GM12878 (cell line): ENCODE results near the gene GCH1. TPM values are rescaled to one million over a fixed set of nuclear protein-coding genes. Genes with fewer than 3 reads are reported as not detected.

Experiments
- ATAC-seq: fragments of 200-7000 bp; cut with Tn5 transposase; 3 replicates; pipeline ENCODE4 v1.9.1; 2020; ENCODE audit warnings: mild to moderate bottlenecking, moderate library complexity
- BruUV-seq: library from RNA; stranded (reverse); fragments of 400-500 nt; replicated peaks from 2 replicates; lab custom pipeline; 2021; lab: Mats Ljungman, UMichigan
- CTCF ChIA-PET: fragments of 300-600 bp; sonication (Branson Sonifier 250); formaldehyde crosslinking; extraction: SDS; loops from one replicate; lab custom pipeline; 2021; ENCODE audit warnings: inconsistent platforms; lab: Yijun Ruan, JAX
- POLR2A ChIA-PET: fragments of 350-600 bp; formaldehyde crosslinking; extraction: SDS; loops from one replicate; lab custom pipeline; 2021; ENCODE audit warnings: inconsistent platforms; lab: Charles Lee
- RAD21 ChIA-PET: fragments of 300-600 bp; sonication (Branson Sonifier 250); formaldehyde crosslinking; loops from one replicate; lab custom pipeline; 2023; ENCODE audit warnings: antibody characterized with exemption; ENCODE audit not compliant: unreplicated experiment; lab: Charles Lee
- SMC1A ChIA-PET: fragments of 300-600 bp; sonication (Branson Sonifier 250); formaldehyde crosslinking; loops from one replicate; lab custom pipeline; 2023; ENCODE audit not compliant: unreplicated experiment, uncharacterized antibody; lab: Charles Lee
- DNase-seq: peaks from one replicate; pipeline ENCODE4 v3.0.0-alpha.2; 2011; ENCODE audit warnings: low read depth, low spot score
- FAIRE-seq: peaks from 3 replicates; lab custom pipeline; 2011; peaks lifted over from hg19 to GRCh38; lab: Jason Lieb, UNC
- H2AFZ ChIP-seq: 2 replicates; pipeline ENCODE4 v1.6.0; 2011; ENCODE audit warnings: low read depth, low read length, control low read depth; ENCODE audit not compliant: control insufficient read depth
- H3K27ac ChIP-seq: 2 replicates; pipeline ENCODE4 v1.5.1; 2011; ENCODE audit warnings: control low read depth; ENCODE audit not compliant: control insufficient read depth, insufficient read depth
- H3K27me3 ChIP-seq, 2 experiments: replicated peaks in 1 of 2; 2 replicates each; pipeline versions ENCODE4 v1.6.0 to v1.6.1; 2011; ENCODE audit warnings: low read length in 1 of 2; ENCODE audit not compliant: control insufficient read depth in 2 of 2, insufficient read depth in 2 of 2
- H3K36me3 ChIP-seq, 2 experiments: 2 replicates each; pipeline ENCODE4 v1.5.1; 2011; ENCODE audit warnings: low read length in 1 of 2; ENCODE audit not compliant: control insufficient read depth in 2 of 2, insufficient read depth in 2 of 2
- H3K4me1 ChIP-seq: 2 replicates; pipeline ENCODE4 v1.6.1; 2011; ENCODE audit warnings: mild to moderate bottlenecking, low read length, moderate library complexity, mixed read lengths; ENCODE audit not compliant: control insufficient read depth, insufficient read depth
- H3K4me2 ChIP-seq: 2 replicates; pipeline ENCODE4 v1.6.0; 2011; ENCODE audit warnings: control low read depth; ENCODE audit not compliant: control insufficient read depth, insufficient read depth
- H3K4me3 ChIP-seq: fragments of 200-600 bp; sonication (generic); 2 replicates; pipeline ENCODE4 v1.5.1; 2016
- H3K79me2 ChIP-seq: 2 replicates; pipeline ENCODE4 v1.6.0; 2011; ENCODE audit warnings: low read length; ENCODE audit not compliant: control insufficient read depth, insufficient read depth
- H3K9ac ChIP-seq: 2 replicates; pipeline ENCODE4 v1.8.0; 2011; ENCODE audit warnings: low read length, control low read depth, mixed read lengths; ENCODE audit not compliant: control insufficient read depth, insufficient read depth
- H3K9me3 ChIP-seq: replicated peaks from 3 replicates; pipeline ENCODE4 v1.5.1; 2011; ENCODE audit warnings: mild to moderate bottlenecking, low read length; ENCODE audit not compliant: control insufficient read depth, insufficient read depth
- H4K20me1 ChIP-seq: 2 replicates; pipeline ENCODE4 v1.6.0; 2011; ENCODE audit not compliant: control insufficient read depth, insufficient read depth
- EZH2 ChIP-seq: IDR thresholded peaks from 2 replicates; pipeline ENCODE4 v1.6.1; 2012; ENCODE audit warnings: low read depth, mild to moderate bottlenecking, control low read depth, inconsistent platforms, low read length, borderline replicate concordance; ENCODE audit not compliant: control insufficient read depth
- IKZF1 ChIP-seq: fragments of 450-650 bp; conservative IDR thresholded peaks from 2 replicates; pipeline ENCODE4 v1.6.1; 2017; ENCODE audit warnings: antibody characterized with exemption, mild to moderate bottlenecking
- NBN ChIP-seq: fragments of 450-650 bp; IDR thresholded peaks from 2 replicates; pipeline ENCODE4 v1.6.1; 2016
- NFYA ChIP-seq: IDR thresholded peaks from 2 replicates; pipeline ENCODE4 v1.6.1; 2011; ENCODE audit warnings: low read depth, mild to moderate bottlenecking, low read length, improper control_type of control experiment, borderline replicate concordance
- SP1 ChIP-seq: IDR thresholded peaks from one replicate; pipeline ENCODE4 v1.6.1; 2011; ENCODE audit warnings: low read depth, low read length
- TBL1XR1 ChIP-seq: IDR thresholded peaks from 2 replicates; pipeline ENCODE4 v1.6.1; 2012; ENCODE audit warnings: low read depth, low read length, improper control_type of control experiment
- WGBS: methylation state at CpG from one replicate; pipeline ENCODE4 v1.1.6; 2016; ENCODE audit warnings: low lambda C conversion rate; ENCODE audit not compliant: insufficient replicate concordance, insufficient coverage; ENCODE audit errors: missing lambda C conversion rate; 5-methylcytosine and 5-hydroxymethylcytosine counted together
- in situ Hi-C: fragments of 300-500 bp; cut with MboI; formaldehyde crosslinking; loops from 9 replicates; pipeline ENCODE4 v1.14.3; 2018; ENCODE audit warnings: mixed read lengths
- intact Hi-C: fragments of 100-400 bp; cut with micrococcal nuclease; formaldehyde crosslinking; loops from one replicate; pipeline ENCODE4 v1.14.2; 2022; ENCODE audit not compliant: unreplicated experiment
- polyA plus RNA-seq, 11 experiments: library from polyadenylated mRNA; depleted of rRNA in 4 of 11; unstranded in 6 of 11; stranded (reverse) in 5 of 11; fragments of >200 nt; fragmentation: Nextera tagmentation in 4 of 11; fragmentation: Illumina TruSeq in 1 of 11; extraction: Ambion mirVana in 4 of 11; extraction: Trizol in 1 of 11; gene quantifications; 1 replicate in 1 of 11; 2 replicates in 10 of 11; pipeline versions ENCODE4 v1.2.1 to v1.2.3, GENCODE V29; 2011 to 2016; ENCODE audit warnings: inconsistent platforms in 2 of 11, missing spikeins in 2 of 11, low read depth in 1 of 11
- total RNA-seq, 4 experiments: library from RNA; depleted of rRNA in 3 of 4; stranded (reverse); fragments of >200 nt in 3 of 4; fragmentation: Illumina TruSeq in 1 of 4; extraction: Trizol in 1 of 4; gene quantifications; 2 replicates each; pipeline versions ENCODE4 v1.2.1 to v1.2.3, GENCODE V29; 2013 to 2021
- TF ChIP-seq, protein P1 (sequence below): fragments of 450-650 bp; formaldehyde crosslinking; IDR thresholded peaks from 2 replicates; pipeline ENCODE4 v1.4.0; 2020; ENCODE audit warnings: mild to moderate bottlenecking, moderate library complexity

The GCH1 gene
- total and polyA plus RNA-seq, 10 of the 15 experiments (the other 5 are each of a cell fraction or from before 2014, with no cell fraction given), result 25.1 to 37.0 (median 33.8) TPM

- no peak for FAIRE-seq
These were observed 89.5 kb downstream of the GCH1 start for GRCh38 chr14:54813081-54813480.

More at GRCh38 chr14:54813081-54813480, 89.5 kb downstream of the GCH1 start:
- Histone ChIP-seq H2AFZ (no peak overlapping the region), H3K27ac (no peak overlapping the region), H3K4me1 (no peaks in the 10 kb centered on the region), H3K36me3 (no peaks in the 10 kb centered on the region), H3K27me3 (no peaks in the 10 kb centered on the region), H3K9me3 (no peaks in the 10 kb centered on the region), H4K20me1 (no peaks in the 10 kb centered on the region), H3K4me3 (no peak overlapping the region), H3K9ac (no peak overlapping the region), H3K79me2 (no peaks in the 10 kb centered on the region), H3K4me2 (no peak overlapping the region)
- ATAC-seq, result no peak
- SMC1A ChIA-PET, result interaction anchor here (0.7 to 1.1 kb wide), 4 partner anchors 9 to 76 kb away, joined by 3 to 4 read pairs (median 3); no protein-coding TSS in a partner anchor
- WGBS, result 75% methylated on average over 2 of the region's 2 CpGs
- POLR2A ChIA-PET, result no interaction called here
- no peak for DNase-seq
- TF ChIP-seq SP1 (no peak), NFYA (no peak), NBN (no peak), IKZF1 (no peak), EZH2 (no peak), TBL1XR1 (no peak)
- TF ChIP-seq, protein P1, sequence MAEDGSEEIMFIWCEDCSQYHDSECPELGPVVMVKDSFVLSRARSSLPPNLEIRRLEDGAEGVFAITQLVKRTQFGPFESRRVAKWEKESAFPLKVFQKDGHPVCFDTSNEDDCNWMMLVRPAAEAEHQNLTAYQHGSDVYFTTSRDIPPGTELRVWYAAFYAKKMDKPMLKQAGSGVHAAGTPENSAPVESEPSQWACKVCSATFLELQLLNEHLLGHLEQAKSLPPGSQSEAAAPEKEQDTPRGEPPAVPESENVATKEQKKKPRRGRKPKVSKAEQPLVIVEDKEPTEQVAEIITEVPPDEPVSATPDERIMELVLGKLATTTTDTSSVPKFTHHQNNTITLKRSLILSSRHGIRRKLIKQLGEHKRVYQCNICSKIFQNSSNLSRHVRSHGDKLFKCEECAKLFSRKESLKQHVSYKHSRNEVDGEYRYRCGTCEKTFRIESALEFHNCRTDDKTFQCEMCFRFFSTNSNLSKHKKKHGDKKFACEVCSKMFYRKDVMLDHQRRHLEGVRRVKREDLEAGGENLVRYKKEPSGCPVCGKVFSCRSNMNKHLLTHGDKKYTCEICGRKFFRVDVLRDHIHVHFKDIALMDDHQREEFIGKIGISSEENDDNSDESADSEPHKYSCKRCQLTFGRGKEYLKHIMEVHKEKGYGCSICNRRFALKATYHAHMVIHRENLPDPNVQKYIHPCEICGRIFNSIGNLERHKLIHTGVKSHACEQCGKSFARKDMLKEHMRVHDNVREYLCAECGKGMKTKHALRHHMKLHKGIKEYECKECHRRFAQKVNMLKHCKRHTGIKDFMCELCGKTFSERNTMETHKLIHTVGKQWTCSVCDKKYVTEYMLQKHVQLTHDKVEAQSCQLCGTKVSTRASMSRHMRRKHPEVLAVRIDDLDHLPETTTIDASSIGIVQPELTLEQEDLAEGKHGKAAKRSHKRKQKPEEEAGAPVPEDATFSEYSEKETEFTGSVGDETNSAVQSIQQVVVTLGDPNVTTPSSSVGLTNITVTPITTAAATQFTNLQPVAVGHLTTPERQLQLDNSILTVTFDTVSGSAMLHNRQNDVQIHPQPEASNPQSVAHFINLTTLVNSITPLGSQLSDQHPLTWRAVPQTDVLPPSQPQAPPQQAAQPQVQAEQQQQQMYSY (CRISPR knock-in tag), result no peak
- intact Hi-C loops (no loop called here), in situ Hi-C loops (no loop called here)
- no TSS peak for BruUV-seq
- RAD21 ChIA-PET, result no interaction called here
- CTCF ChIA-PET, result interaction anchor here (1.7 kb wide), 2 partner anchors 69 to 90 kb away, joined by 6 read pairs; partner anchors contain the start of gene GCH1
